KOPT-K1 (cell line): ENCODE results near the gene ARHGEF7.

ENCODE experiments used
- H3K27ac ChIP-seq: fragments of 200-600 bp; sonication (generic); 2 replicates; pipeline ENCODE4 v1.5.1; 2016; ENCODE audit warnings: antibody characterized with exemption, mild to moderate bottlenecking, low read depth, low read length; ENCODE audit not compliant: poor library complexity, severe bottlenecking
- H3K36me3 ChIP-seq: fragments of 200-600 bp; sonication (generic); 2 replicates; pipeline ENCODE4 v1.5.1; 2017; ENCODE audit warnings: antibody characterized with exemption, mild to moderate bottlenecking, low read length, moderate library complexity; ENCODE audit not compliant: insufficient read depth
- H3K9me3 ChIP-seq: fragments of 200-600 bp; sonication (generic); 2 replicates; pipeline ENCODE4 v1.5.1; 2017; ENCODE audit warnings: antibody characterized with exemption, low read length, mild to moderate bottlenecking; ENCODE audit not compliant: insufficient read depth, poor library complexity, severe bottlenecking

Gene ARHGEF7

GRCh38 chr13:111202156-111202621 is 87.1 kb downstream of the ARHGEF7 start:
- peaks cover 39% of the 10 kb centered on the region for H3K36me3 ChIP-seq
- peak overlapping the region; percentile 20 for H3K27ac ChIP-seq
- H3K9me3 ChIP-seq: peaks cover 13% of the 10 kb centered on the region

- H3K9me3 ChIP-seq: peaks cover 7% of the 10 kb centered on the region
- H3K36me3 ChIP-seq: peaks cover 34% of the 10 kb centered on the region
- peak overlapping the region; percentile 20 for H3K27ac ChIP-seq
Measured at GRCh38 chr13:111202745-111203144, 87.6 kb downstream of the ARHGEF7 start.

- Histone ChIP-seq H3K27ac (no peak overlapping the region), H3K36me3 (peaks cover 33% of the 10 kb centered on the region), H3K9me3 (no peaks in the 10 kb centered on the region)
Measured at GRCh38 chr13:111203736-111204389, 88.8 kb downstream of the ARHGEF7 start.

GRCh38 chr13:111204438-111205177 is 89.5 kb downstream of the ARHGEF7 start:
- no peak overlapping the region for H3K27ac ChIP-seq

GRCh38 chr13:111206148-111206547 is 91.0 kb downstream of the ARHGEF7 start:
- Histone ChIP-seq H3K9me3 (no peaks in the 10 kb centered on the region), H3K36me3 (peaks cover 35% of the 10 kb centered on the region), H3K27ac (no peak overlapping the region)

More at GRCh38 chr13:111204438-111205177, 89.5 kb downstream of the ARHGEF7 start:
- H3K9me3 ChIP-seq: no peaks in the 10 kb centered on the region
- peaks cover 30% of the 10 kb centered on the region for H3K36me3 ChIP-seq

- no peaks in the 10 kb centered on the region for H3K9me3 ChIP-seq
- peaks cover 45% of the 10 kb centered on the region for H3K36me3 ChIP-seq
- no peak overlapping the region for H3K27ac ChIP-seq
Measured at GRCh38 chr13:111209613-111210012, 94.5 kb downstream of the ARHGEF7 start.

GRCh38 chr13:111210091-111210490 is 95.0 kb downstream of the ARHGEF7 start:
- H3K9me3 ChIP-seq: no peaks in the 10 kb centered on the region
- peaks cover 45% of the 10 kb centered on the region for H3K36me3 ChIP-seq
- H3K27ac ChIP-seq: no peak overlapping the region

- Histone ChIP-seq H3K27ac (no peak overlapping the region), H3K36me3 (peaks cover 43% of the 10 kb centered on the region), H3K9me3 (no peaks in the 10 kb centered on the region)
Measured at GRCh38 chr13:111210544-111211469, 95.7 kb downstream of the ARHGEF7 start.

- no peaks in the 10 kb centered on the region for H3K9me3 ChIP-seq
- peaks cover 36% of the 10 kb centered on the region for H3K36me3 ChIP-seq
- H3K27ac ChIP-seq: no peak overlapping the region
Measured at GRCh38 chr13:111211789-111212516, 96.8 kb downstream of the ARHGEF7 start.

- Histone ChIP-seq H3K9me3 (no peaks in the 10 kb centered on the region), H3K36me3 (peaks cover 39% of the 10 kb centered on the region), H3K27ac (no peak overlapping the region)
Measured at GRCh38 chr13:111212517-111212873, 97.4 kb downstream of the ARHGEF7 start.

- peaks cover 45% of the 10 kb centered on the region for H3K36me3 ChIP-seq
- H3K9me3 ChIP-seq: no peaks in the 10 kb centered on the region
- H3K27ac ChIP-seq: no peak overlapping the region
Measured at GRCh38 chr13:111213964-111214726, 99.0 kb downstream of the ARHGEF7 start.

- Histone ChIP-seq H3K36me3 (peaks cover 47% of the 10 kb centered on the region), H3K9me3 (no peaks in the 10 kb centered on the region), H3K27ac (no peak overlapping the region)
Measured at GRCh38 chr13:111215081-111216047, 100.3 kb downstream of the ARHGEF7 start.
